ENCODE results near the gene PRKCA. TPM values are rescaled to one million over a fixed set of nuclear protein-coding genes. Genes with fewer than 3 reads are reported as not detected.
"Not testable (repeated sequence)": the region's sequence is repeated elsewhere in the genome, so short reads cannot be mapped to it uniquely, and the experiment has no call there.

The PRKCA gene
- total RNA-seq, 6 experiments from 2014 or later: 81.2 to 106 (median 92.9) TPM

DNA sequence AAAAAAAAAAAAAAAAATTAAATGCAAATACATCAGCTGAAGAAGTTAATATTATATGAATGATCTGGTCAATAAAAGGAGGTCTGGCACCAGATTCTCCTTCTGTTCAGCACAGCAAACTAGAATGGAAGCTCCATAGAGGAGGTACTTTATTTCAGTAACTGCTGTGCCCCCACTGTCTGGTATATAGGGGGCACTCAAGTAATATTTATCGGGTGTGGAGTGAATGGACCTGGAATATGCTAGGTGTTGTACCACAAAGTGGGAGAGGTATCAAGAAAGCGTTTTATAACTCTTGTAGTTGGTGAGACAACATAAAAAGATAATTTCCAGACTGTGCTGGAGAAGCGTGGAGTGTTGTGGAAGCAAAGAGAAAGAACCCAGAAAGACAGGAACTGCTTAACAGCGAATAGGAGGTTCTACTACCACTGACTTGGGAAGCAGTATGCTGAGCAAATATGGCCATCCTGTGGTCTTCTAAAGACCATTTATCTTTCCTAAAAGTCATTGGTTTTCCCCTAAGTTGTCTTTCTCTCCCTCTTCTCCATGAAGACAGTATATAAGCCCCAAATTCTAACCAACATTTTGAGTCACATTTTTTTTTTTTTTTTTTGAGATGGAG lies 12.2 kb upstream of the PRKCA start:
- Mint-ChIP-seq H3K27ac (no peak overlapping the region), H3K36me3 (ENCODE audit: low read depth) (no peaks in the 10 kb centered on the region; the same call in 1 of the 2 replicates), H3K9me3 (no peaks in the 10 kb centered on the region), H3K4me3 (no peak overlapping the region), H3K27me3 (ENCODE audit: insufficient read depth) (0 out of 2 replicates have a peak, but pooled peaks cover 3% of the 10 kb centered on the region), H3K4me1 (ENCODE audit: low read depth) (no peaks in the 10 kb centered on the region)
- DNase-seq: no peak
- TF ChIP-seq, protein P1, sequence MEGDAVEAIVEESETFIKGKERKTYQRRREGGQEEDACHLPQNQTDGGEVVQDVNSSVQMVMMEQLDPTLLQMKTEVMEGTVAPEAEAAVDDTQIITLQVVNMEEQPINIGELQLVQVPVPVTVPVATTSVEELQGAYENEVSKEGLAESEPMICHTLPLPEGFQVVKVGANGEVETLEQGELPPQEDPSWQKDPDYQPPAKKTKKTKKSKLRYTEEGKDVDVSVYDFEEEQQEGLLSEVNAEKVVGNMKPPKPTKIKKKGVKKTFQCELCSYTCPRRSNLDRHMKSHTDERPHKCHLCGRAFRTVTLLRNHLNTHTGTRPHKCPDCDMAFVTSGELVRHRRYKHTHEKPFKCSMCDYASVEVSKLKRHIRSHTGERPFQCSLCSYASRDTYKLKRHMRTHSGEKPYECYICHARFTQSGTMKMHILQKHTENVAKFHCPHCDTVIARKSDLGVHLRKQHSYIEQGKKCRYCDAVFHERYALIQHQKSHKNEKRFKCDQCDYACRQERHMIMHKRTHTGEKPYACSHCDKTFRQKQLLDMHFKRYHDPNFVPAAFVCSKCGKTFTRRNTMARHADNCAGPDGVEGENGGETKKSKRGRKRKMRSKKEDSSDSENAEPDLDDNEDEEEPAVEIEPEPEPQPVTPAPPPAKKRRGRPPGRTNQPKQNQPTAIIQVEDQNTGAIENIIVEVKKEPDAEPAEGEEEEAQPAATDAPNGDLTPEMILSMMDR (IDR thresholded peaks at IDR 0.05): peak; percentile 29

DNA sequence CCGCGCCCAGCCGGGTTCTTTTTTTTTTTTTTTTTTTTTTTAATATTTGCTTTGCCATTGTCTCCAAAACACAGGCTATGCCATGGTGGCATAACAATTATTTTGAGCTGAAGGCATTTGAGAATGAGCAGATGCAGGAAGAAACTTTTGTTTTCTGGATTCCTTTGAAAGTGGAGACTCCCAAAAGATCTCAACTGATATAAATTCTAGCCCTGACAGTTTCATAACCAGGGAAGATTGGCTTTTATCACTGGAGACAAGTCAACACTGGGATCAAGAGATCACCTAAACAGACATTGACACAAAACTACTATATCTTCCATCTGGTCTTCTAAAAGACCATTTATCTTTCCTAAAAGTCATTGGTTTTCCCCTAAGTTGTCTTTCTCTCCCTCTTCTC lies 10.1 kb upstream of the PRKCA start:
- TF ChIP-seq, protein P1 (IDR thresholded peaks at IDR 0.05): no peak
- no peaks in the 10 kb centered on the region for H3K36me3 Mint-ChIP-seq (ENCODE audit: low read depth)
- H3K4me3 Mint-ChIP-seq: no peak overlapping the region
- H3K4me1 Mint-ChIP-seq (ENCODE audit: low read depth): no peaks in the 10 kb centered on the region
- H3K27ac Mint-ChIP-seq: no peak overlapping the region
- H3K9me3 Mint-ChIP-seq: no peaks in the 10 kb centered on the region
- no peak for DNase-seq
- peaks cover 6% of the 10 kb centered on the region; the same call in 1 of the 2 replicates for H3K27me3 Mint-ChIP-seq (ENCODE audit: insufficient read depth)

DNA sequence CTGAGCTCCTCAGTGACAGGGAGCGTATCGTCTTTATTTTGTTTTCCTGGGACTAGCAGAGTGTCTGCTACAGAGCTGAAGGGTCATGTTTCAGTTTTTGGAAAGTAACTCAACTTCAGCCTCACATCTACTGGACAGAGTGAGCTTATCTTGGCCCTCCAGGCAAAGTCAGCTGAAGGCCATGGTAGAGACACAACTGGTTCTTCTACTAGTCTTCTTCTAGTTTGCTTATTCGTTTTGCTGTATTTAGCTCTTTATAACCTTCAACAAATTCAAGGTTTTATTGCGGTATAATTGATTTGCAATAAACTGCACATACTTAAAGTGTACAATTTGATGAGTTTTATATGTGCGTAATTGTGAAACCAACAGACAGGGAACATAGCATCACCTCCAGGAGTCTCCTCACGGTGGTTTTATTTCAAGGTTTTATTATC lies 6.1 kb upstream of the PRKCA start:
- peaks cover 5% of the 10 kb centered on the region for H3K27me3 Mint-ChIP-seq (ENCODE audit: insufficient read depth)
- peaks cover 13% of the 10 kb centered on the region for H3K4me1 Mint-ChIP-seq (ENCODE audit: low read depth)
- H3K36me3 Mint-ChIP-seq (ENCODE audit: low read depth): 0 out of 2 replicates have a peak, but pooled peaks cover 10% of the 10 kb centered on the region
- no peak for DNase-seq
- TF ChIP-seq, protein P1 (IDR thresholded peaks at IDR 0.05): no peak
- H3K27ac Mint-ChIP-seq: no peak overlapping the region
- no peaks in the 10 kb centered on the region for H3K9me3 Mint-ChIP-seq
- no peak overlapping the region for H3K4me3 Mint-ChIP-seq

DNA sequence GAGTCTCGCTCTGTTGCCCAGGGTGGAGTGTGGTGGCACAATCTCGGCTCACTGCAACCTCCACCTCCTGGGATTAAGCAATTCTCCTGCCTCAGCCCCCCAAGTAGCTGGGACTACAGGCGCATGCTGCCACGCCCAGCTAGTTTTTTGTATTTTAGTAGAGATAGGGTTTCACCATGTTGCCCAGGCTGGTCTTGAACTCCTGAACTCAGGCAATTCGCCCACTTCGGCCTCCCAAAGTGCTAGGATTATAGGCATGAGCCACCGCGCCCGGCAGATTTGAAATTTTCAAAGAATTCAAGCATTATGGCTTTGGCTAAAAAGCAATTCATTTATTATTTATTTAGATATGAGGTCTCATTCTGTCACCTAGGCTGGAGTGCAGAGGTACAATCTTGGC lies 5.0 kb upstream of the PRKCA start:
- DNase-seq; H3K27ac Mint-ChIP-seq; H3K4me3 Mint-ChIP-seq; H3K27me3 Mint-ChIP-seq (ENCODE audit: insufficient read depth); H3K9me3 Mint-ChIP-seq: not testable (repeated sequence)
- Mint-ChIP-seq H3K4me1 (ENCODE audit: low read depth) (peaks cover 18% of the 10 kb centered on the region), H3K36me3 (ENCODE audit: low read depth) (0 out of 2 replicates have a peak, but pooled peaks cover 10% of the 10 kb centered on the region)

DNA sequence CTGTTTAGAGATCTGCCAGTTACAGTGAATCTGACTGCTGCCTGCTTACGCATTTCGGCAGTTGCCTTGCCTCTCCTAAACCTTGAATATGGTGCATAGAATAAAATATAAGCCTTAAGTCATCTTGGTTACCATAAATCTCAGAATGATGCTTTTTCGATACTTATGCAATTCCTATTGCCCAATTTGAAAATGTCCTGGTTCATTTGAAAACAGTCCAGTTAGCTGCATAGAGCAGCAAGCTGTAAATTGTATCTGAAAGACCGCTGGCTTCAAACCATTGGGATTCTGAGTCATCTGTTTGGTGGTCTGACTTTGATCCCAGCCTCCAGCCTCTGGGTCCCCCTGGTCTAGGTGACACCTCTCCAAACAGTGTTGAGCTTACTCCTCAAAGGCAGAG lies 2.7 kb upstream of the PRKCA start:
- no peak overlapping the region for H3K27ac Mint-ChIP-seq
- H3K4me3 Mint-ChIP-seq: no peak overlapping the region
- H3K36me3 Mint-ChIP-seq (ENCODE audit: low read depth): peaks cover 23% of the 10 kb centered on the region
- TF ChIP-seq, protein P1 (IDR thresholded peaks at IDR 0.05): no peak
- no peaks in the 10 kb centered on the region for H3K9me3 Mint-ChIP-seq
- peaks cover 26% of the 10 kb centered on the region for H3K4me1 Mint-ChIP-seq (ENCODE audit: low read depth)
- H3K27me3 Mint-ChIP-seq (ENCODE audit: insufficient read depth): peaks cover 5% of the 10 kb centered on the region
- no peak for DNase-seq

DNA sequence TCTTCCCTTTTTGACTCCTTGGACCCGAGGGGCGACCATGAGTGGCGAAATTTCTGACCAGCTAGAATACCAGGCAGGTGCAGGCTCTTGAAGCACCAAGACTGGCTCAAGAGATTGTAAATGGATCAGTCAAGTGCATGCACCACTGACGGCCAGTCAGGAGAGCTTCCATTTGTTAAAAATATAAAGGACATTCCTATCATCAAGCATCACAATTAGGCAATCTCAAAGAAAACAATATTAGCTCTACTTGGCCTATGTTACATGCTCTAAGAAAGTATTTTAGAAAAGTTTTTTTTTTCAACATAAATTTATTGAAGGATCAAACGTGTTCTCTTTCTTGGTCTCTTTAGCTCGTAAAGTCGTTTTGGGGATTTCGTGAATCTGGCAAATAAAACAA lies 1.5 kb upstream of the PRKCA start:
- Mint-ChIP-seq H3K36me3 (ENCODE audit: low read depth) (peaks cover 33% of the 10 kb centered on the region), H3K4me1 (ENCODE audit: low read depth) (peaks cover 38% of the 10 kb centered on the region), H3K27me3 (ENCODE audit: insufficient read depth) (peaks cover 5% of the 10 kb centered on the region), H3K27ac (no peak overlapping the region; the same call in 1 of the 2 replicates), H3K9me3 (no peaks in the 10 kb centered on the region), H3K4me3 (peak overlapping the region; percentile 93)
- DNase-seq: no peak
- TF ChIP-seq, protein P1 (IDR thresholded peaks at IDR 0.05): no peak

Measured in HFFc6 (cell line).